Osteocyte (in vitro differentiated cells): ENCODE results near the gene DDX1. TPM values are rescaled to one million over a fixed set of nuclear protein-coding genes. Genes with fewer than 3 reads are reported as not detected.

Experiments
- DNase-seq: peaks from one replicate; pipeline ENCODE4 v3.0.0; 2021; ENCODE audit warnings: mixed read lengths; ENCODE audit not compliant: unreplicated experiment; ENCODE audit errors: extremely low spot score
- H3K27ac Mint-ChIP-seq: one replicate; pipeline ENCODE4 v1.8.0; 2021; ENCODE audit warnings: mild to moderate bottlenecking, mixed read lengths; ENCODE audit not compliant: unreplicated experiment
- H3K27me3 Mint-ChIP-seq: one replicate; pipeline ENCODE4 v1.8.0; 2021; ENCODE audit warnings: mixed read lengths; ENCODE audit not compliant: unreplicated experiment
- H3K36me3 Mint-ChIP-seq: one replicate; pipeline ENCODE4 v1.8.0; 2021; ENCODE audit warnings: mixed read lengths; ENCODE audit not compliant: unreplicated experiment
- H3K4me1 Mint-ChIP-seq: one replicate; pipeline ENCODE4 v1.8.0; 2021; ENCODE audit warnings: mixed read lengths; ENCODE audit not compliant: unreplicated experiment
- H3K4me3 Mint-ChIP-seq: one replicate; pipeline ENCODE4 v1.8.0; 2021; ENCODE audit warnings: mild to moderate bottlenecking, moderate library complexity, mixed read lengths; ENCODE audit not compliant: unreplicated experiment
- H3K9me3 Mint-ChIP-seq: one replicate; pipeline ENCODE4 v1.8.0; 2021; ENCODE audit warnings: mixed read lengths; ENCODE audit not compliant: unreplicated experiment
- total RNA-seq: library from RNA; stranded (reverse); gene quantifications from 2 replicates; pipeline ENCODE4 v1.2.1, GENCODE V29; 2021
- TF ChIP-seq, protein P1 (sequence below): fragments of 200-600 bp; sonication (generic); IDR thresholded peaks from 2 replicates; pipeline ENCODE4 v1.5.0; 2021; ENCODE audit warnings: antibody characterized with exemption, mild to moderate bottlenecking, moderate library complexity

Gene DDX1
- total RNA-seq, 1 donor from 2014 or later: 90.7 TPM

- no peak overlapping the region for H3K27ac Mint-ChIP-seq
- DNase-seq: no peak
- TF ChIP-seq, protein P1, sequence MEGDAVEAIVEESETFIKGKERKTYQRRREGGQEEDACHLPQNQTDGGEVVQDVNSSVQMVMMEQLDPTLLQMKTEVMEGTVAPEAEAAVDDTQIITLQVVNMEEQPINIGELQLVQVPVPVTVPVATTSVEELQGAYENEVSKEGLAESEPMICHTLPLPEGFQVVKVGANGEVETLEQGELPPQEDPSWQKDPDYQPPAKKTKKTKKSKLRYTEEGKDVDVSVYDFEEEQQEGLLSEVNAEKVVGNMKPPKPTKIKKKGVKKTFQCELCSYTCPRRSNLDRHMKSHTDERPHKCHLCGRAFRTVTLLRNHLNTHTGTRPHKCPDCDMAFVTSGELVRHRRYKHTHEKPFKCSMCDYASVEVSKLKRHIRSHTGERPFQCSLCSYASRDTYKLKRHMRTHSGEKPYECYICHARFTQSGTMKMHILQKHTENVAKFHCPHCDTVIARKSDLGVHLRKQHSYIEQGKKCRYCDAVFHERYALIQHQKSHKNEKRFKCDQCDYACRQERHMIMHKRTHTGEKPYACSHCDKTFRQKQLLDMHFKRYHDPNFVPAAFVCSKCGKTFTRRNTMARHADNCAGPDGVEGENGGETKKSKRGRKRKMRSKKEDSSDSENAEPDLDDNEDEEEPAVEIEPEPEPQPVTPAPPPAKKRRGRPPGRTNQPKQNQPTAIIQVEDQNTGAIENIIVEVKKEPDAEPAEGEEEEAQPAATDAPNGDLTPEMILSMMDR: no peak
- H3K27me3 Mint-ChIP-seq: no peaks in the 10 kb centered on the region
- H3K4me3 Mint-ChIP-seq: no peak overlapping the region
- no peaks in the 10 kb centered on the region for H3K9me3 Mint-ChIP-seq
- peaks cover 30% of the 10 kb centered on the region for H3K36me3 Mint-ChIP-seq
- H3K4me1 Mint-ChIP-seq: no peaks in the 10 kb centered on the region
Measured at GRCh38 chr2:15613736-15614429, 22.2 kb downstream of the DDX1 start.

DNA sequence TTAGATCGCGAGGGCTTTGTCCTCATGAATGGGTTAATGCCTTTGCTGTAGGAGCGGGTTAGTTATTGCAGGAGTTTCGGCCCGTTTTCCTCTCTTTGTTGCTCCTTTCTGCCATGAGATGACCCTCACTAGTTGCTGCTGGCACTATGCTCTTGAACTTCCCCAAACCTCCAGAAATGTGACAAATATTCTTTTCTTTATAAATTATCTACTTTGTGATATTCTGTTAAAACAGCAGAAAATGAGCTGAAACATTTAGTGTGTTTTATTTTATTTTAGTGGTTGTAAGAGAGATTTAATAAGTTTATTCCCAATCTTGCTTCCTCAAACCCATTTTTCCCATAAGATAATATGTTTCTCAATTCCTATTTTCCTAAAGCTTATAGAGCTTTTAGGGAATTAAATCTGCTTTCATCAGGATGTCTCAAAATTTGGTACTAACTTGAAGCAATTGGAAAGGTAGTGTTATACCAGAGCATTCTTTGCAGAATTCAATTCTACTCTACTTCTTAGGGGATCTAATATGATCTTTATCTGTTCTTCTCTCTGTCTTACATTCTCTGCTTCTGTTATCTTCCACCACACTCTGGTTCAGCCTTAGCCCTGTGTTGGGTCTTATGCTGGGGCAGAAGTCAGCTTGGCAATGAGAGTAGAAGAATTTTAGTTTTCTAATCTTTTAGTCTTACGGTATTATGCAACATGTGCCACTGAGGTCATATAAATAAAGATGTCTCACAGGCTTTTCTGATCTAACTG lies 23.1 kb downstream of the DDX1 start:
- H3K4me1 Mint-ChIP-seq: no peaks in the 10 kb centered on the region
- no peak for DNase-seq
- H3K27me3 Mint-ChIP-seq: no peaks in the 10 kb centered on the region
- TF ChIP-seq, protein P1: no peak
- H3K4me3 Mint-ChIP-seq: no peak overlapping the region
- H3K36me3 Mint-ChIP-seq: peaks cover 27% of the 10 kb centered on the region
- no peak overlapping the region for H3K27ac Mint-ChIP-seq
- no peaks in the 10 kb centered on the region for H3K9me3 Mint-ChIP-seq

DNA sequence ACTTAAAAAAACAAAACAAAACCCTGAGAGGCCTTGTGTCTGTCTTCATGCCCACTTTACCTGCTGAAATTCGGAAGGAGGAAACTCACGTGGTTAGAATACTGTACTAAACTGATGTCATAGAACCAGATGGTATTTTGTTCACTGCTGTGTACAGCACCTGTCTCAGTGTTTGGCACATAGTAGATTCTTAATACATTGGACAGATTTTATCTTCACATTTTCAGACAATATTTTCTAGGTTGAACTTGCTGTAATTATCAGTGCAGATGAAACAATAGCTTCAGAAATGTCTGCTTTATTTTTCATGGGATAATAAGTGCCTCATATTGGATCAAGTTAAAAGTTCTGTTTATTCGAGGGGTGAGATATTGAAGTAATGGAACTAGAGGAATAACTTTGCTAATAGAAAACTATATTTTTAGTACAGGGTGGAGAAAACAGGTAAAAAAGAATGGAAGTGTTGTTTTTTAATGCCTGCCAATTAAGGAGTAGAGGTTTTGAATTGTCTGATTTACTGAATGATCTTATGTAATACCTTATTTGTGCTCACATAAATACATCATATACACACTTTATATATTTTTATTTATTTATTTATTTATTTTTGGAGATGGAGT lies 23.7 kb downstream of the DDX1 start:
- Mint-ChIP-seq H3K4me3 (no peak overlapping the region), H3K9me3 (no peaks in the 10 kb centered on the region), H3K27me3 (no peaks in the 10 kb centered on the region), H3K27ac (no peak overlapping the region), H3K4me1 (no peaks in the 10 kb centered on the region), H3K36me3 (peaks cover 22% of the 10 kb centered on the region)
- no peak for DNase-seq
- TF ChIP-seq, protein P1: no peak

- no peak for DNase-seq
- Mint-ChIP-seq H3K9me3 (no peaks in the 10 kb centered on the region), H3K36me3 (peaks cover 23% of the 10 kb centered on the region), H3K4me3 (no peak overlapping the region), H3K27ac (no peak overlapping the region), H3K27me3 (no peaks in the 10 kb centered on the region), H3K4me1 (no peaks in the 10 kb centered on the region)
- TF ChIP-seq, protein P1: no peak
Measured at GRCh38 chr2:15616429-15616828, 24.8 kb downstream of the DDX1 start.
